SH-SY5Y (cell line): ENCODE measurements around the gene RRP7A.

ENCODE experiments used
- GATA2 ChIP-seq: IDR thresholded peaks from 2 replicates; pipeline ENCODE4 v1.6.1; 2011; ENCODE audit warnings: mild to moderate bottlenecking, low read depth, low read length
- GATA3 ChIP-seq: IDR thresholded peaks from 2 replicates; pipeline ENCODE4 v1.6.1; 2011; ENCODE audit warnings: low read depth, mild to moderate bottlenecking, low read length, moderate library complexity

Gene RRP7A, protein sequence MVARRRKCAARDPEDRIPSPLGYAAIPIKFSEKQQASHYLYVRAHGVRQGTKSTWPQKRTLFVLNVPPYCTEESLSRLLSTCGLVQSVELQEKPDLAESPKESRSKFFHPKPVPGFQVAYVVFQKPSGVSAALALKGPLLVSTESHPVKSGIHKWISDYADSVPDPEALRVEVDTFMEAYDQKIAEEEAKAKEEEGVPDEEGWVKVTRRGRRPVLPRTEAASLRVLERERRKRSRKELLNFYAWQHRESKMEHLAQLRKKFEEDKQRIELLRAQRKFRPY

DNA sequence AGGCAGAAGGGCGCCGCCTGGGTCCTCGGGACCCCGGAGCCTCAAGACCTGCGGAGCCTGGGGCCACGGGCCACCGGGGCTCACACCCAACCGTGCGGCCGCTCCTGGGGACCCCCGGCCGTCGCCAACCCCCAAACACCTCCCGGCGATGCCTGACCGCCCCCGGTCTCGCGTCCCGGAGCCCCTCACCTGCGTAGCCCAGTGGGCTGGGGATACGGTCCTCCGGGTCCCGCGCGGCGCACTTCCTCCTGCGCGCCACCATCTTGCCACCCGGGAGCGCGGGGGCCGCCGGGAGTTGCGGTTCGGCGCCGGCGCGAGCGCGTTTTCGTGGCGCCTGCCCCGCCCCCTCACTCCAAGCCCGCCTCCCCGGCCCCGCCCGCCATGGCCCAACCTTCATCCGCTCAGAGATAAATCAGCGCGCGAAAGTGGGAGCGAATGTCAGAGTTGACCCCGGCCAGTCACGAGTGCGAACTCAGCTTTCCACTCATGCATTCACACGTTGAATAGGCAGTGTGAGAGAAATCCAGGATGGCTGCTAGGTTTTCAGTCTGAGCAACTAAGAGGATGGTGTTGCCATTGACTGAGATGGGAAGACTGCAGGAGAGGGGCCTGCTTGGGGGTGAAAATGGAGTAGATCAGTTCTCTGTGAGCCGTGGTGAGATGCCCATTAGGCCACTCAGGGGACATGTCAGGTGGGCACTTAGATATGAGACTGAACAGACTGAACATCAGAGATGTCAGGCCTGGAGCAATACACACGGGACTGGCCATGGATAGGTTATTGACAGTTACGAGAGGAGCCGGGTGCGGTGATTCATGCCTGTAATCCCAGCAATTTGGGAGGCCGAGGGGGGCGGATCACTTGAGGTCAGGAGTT, at the start of gene RRP7A:
Gene RRP7A (minus strand): TSS at position 272 of the 877 bp plus-strand sequence. CDS start 10 bp downstream, at position 262.
- no peak for TF ChIP-seq GATA2
- no peak for TF ChIP-seq GATA3

DNA sequence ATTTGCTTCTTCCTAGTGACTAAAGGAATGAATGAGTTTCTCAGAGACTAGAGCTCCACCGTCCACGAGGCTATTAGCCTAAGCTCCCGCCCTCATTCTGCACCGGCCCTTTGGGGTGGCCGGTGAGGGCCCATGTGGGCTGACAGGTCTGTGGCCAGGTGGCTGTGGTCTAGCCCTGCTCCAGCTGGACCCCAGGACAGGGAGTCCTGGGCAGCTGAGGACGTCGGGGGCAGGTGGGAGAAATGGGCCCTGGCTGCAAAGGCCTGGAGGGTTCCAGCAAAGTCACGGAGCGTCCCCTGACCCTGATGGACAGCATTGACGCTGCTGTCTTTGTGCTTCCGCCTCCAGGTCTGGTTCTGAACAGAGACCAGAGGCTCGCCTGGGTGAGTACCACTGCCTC, 46.4 kb upstream of the RRP7A start:
- TF ChIP-seq GATA2, result no peak
- TF ChIP-seq GATA3, result no peak

DNA sequence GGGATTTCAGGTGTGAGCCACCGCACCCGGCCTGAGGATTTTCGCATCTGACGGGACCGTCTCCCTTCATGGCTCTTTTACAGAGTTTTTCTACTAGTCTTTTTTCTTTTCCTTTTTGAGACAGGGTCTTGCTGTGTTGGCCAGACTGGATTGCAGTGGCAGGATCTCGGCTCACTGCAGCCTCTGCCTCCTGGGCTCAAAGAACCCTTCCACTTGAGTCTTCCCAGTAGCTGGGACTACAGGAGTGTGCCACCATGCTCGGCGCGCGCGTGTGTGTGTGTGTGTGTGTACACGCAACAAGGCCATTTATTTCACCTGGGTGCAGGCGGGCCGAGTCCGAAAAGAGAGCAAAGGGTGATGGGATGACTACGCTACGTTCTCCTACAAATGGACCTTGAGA, 45.1 kb upstream of the RRP7A start:
- TF ChIP-seq GATA3 (no peak), GATA2 (no peak)

DNA sequence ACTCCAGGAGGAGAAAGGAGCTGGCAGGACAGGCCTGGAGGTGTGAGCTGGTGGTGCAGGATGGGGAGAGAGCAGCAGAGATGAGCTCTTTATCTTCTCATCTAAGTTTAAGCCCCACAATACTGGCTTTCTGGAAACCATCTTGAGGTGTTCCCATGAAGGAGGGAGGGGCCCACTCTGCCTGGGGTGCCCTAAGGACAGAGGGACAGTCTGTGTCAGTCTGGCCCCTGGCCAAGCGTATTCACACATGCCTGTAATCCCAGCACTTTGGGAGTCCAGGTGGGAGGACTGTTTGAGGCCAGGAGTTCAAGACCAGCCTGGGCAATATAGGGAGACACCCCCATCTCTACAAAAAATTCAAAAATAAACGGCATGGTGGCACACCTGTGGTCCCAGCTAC, 43.1 kb upstream of the RRP7A start:
- TF ChIP-seq GATA3 (no peak), GATA2 (no peak)

DNA sequence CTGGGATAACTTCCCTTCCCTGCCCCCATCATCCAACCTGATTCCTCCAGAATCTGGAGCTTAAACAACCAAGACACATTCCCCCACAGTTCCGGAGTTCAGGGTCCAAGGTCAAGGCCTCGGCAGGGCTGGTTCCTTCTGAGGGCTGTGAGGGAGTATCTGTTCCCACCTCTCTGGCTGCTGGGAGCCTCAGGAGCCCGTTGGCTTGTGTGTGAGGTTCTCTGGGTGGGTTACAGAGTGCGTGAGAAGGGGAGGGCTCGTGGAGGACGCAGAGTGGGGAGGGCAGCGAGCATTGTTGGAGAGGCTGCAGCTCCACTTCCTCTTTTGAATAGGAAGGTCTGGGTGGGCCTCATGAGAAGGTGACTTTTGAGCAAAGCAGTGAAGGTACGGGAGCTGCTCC, 42.7 kb upstream of the RRP7A start:
- TF ChIP-seq GATA2, result no peak
- TF ChIP-seq GATA3, result no peak

DNA sequence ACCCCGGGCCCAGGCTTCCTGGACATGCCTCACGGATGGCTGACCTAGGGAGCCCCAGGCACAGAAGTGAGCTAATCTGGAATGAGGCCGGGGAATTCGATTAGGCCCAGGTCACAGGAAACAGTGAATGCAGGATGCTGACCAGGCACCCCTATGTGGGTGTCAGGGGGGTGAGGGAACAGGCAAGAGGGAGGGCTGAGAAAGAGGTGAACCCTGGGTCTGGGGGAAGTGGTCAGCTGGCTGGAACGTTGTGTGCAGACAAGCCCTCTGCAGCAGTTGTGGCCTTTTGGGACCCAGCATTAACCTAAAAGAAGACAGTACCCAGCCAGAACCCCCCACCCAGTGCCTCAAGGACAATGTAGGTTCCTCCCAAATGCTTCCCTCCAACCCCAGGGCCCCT, 42.3 kb upstream of the RRP7A start:
- no peak for TF ChIP-seq GATA2
- no peak for TF ChIP-seq GATA3

DNA sequence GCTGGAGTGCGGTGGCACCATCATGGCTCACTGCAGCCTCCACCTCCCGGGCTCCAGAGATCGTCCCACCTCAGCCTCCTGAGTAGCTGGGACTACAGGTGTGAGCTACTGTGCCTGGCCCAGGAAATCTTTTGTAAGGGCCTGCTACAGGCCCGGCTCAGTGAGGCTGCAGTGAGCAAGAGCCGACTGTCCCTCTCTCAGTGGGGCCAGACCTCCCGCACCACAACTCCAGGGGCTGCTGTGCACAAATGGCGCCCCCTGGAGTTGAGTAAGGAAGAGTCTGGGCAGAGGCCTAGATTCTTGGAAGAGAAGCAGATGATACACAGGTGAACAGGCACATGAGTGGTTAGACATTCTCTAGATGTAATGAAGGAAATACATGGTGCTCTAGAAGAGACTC, 41.2 kb upstream of the RRP7A start:
- TF ChIP-seq GATA2 (no peak), GATA3 (no peak)

DNA sequence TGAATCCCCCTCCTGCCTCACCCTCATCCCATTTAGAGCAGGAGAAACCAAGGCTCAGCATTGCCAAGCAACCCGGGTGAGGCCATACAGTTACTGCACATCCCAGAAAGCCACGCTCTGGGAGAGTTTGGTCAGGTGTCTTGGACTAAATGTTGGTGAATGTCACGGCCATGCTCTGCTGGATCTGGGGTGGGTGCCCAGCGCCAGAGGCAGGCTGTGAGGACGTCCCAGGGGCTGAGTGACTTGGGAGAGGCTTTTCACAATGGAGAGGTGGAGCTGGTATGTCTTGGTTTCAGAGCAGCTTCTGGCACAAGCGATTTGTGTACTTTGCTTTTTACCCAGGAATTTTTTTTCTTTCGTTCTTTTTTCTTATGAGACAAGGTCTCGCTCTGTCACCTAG, 40.8 kb upstream of the RRP7A start:
- no peak for TF ChIP-seq GATA2
- TF ChIP-seq GATA3, result no peak

DNA sequence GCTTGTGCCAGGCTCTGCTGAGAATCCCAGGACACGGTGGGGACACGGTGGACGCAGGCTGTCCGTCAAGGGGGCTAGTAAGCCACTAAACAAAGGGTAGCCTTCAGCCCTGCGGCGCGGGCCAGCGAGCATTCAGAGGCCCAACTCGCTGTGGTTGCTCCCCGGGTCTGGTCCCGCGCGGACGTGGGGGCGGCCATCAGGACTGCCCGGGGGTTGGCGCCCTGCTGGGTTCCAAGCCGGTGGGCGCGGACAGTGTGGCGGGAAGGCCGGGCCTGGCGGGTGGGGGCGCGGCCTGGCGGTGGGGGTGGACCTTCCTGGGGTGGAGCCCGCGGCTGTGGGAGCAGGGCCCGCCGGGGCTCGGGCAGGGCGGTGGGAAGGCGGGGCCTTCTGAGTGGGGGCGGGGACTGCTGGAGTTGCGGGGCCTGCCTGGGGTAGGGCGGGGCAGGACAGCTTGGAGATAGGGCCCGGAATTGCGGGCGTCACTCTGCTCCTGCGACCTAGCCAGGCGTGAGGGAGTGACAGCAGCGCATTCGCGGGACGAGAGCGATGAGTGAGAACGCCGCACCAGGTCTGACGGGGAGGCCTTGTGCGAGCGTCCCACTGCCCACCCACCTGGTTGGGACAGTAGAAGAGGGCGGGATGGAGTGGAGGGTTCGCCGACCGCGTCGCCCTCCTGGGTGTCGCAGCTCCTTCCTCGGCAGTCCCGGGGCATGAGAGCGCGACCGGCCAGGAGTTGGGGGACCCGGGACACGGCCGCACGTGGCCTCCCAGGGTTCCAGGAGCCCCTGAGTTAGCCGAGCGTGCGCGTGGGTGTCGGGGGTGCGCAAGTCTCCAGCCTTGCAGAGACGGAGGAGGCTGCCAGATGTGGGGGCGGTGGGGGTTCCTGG, 34.1 kb upstream of the RRP7A start, which contains the start of gene SERHL2:
Gene SERHL2 (plus strand): TSS at position 482 of the 887 bp plus-strand sequence. CDS start 65 bp downstream, at position 547.
- TF ChIP-seq GATA2 (no peak), GATA3 (no peak)

DNA sequence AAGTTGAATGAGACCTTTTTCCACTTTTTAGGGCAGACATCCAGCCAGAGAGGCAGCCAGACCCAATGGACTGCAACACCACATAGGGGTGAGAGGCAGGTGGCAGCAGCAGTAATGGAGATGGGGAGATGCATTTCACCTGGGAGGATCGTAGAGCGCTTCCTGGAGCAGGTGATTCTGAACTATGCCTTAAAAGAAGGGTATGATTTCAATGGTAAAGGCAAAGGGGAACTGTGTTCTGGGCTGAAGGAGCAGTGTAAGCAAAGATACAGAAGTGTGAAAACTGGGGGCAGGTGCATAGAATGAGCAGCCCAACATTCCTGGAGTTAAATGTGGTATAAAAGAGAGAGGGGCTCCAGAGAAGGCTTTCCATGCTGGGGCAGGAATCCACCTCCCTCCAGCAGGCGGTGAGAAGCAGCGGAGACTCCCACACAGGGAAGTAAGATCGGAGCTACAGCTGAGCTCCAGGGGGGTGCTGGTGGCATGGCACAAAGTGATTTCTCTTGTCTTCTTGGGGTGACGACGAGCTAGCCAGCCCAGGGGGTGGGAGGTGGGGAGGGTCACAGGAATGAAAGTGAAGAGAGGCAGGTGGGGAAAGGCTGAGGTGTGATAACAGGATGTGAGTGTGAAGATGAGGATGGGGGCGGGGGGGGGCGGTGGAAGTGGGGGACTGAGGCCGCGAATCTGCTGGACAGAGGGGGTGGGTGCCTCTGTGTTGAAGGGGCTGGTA, 29.9 kb upstream of the RRP7A start:
- no peak for TF ChIP-seq GATA2
- TF ChIP-seq GATA3, result no peak

DNA sequence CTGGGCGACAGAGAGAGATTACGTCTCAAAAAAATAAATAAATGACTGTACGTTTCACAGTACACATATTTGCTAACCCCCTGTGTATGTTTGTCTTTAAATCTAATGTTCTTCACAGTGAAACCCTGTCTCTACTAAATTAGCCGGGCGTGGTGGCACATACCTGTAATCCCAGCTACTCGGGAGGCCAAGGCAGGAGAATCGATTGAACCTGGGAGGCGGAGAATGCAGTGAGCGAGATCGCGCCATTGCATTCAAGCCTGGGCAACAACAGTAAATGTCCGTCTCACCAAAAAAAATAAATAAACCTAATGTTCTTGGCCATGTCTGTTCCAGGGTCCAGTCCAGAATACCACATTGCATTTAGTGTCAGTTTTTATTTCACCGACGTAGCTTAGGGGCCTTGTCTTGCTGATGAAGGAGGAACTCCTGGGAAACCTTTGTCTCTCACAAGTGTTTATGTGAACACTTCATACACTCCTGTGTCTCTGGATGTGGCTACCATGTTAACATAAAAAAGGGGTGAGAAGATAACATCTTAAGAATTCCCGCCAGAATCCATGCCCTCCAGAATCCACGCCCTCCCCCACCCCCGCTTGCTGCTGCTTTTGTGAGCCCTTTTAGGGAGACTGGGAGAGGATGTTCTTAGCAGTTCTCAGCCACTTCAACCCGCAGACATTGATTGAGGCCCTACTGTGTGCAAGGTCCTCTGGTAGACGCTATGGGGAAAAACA, 29.2 kb upstream of the RRP7A start:
- TF ChIP-seq GATA3 (no peak), GATA2 (no peak)

DNA sequence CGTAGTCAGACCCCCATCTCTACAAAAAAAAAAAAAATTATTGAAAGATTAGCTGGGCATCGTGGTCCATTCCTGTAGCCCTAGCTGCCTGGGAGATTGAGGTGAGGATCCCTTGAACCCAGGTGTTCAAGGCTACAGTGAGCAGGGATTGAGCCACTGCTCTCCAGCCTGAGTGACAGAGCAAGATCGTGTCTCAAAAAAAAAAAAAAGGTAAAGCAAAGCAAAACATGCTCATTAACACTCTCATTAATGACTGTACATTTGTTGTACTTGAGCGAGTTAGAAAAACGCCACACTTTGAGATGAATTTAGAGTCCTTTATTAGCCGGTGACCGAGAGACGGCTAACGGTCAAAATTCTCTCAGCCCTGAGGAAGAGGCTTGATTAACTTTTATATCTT, 28.0 kb upstream of the RRP7A start:
- TF ChIP-seq GATA2 (no peak), GATA3 (no peak)

DNA sequence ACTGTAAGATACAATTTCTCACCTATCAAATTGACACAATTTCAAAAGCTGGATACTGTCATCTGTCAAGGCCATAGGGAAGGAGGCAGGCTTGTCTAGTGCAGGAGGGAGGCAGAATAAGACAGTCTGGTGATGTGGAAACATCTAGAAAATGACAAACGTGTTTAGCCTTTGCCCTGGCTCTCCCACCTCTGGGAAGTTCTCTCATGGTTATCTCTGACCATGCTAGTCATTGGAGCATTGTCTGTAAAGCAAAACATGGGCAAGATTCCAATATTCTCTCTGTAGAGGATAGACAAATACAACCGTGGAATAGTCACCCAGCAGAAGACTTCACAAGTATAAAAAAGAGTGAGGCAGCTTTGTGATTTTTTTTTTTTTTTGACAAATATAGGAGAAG, 25.1 kb upstream of the RRP7A start:
- TF ChIP-seq GATA3 (no peak), GATA2 (no peak)
